Vagina (tissue), 2 donors: ENCODE data around the gene SNX21.

ENCODE experiments used
- POLR2A ChIP-seq, 2 donors: fragments of 450-650 bp; IDR thresholded peaks; one replicate each; pipeline ENCODE4 v1.6.1; 2017; ENCODE audit warnings: antibody characterized with exemption in 2 of 2, mild to moderate bottlenecking in 2 of 2, moderate library complexity in 2 of 2
- POLR2AphosphoS5 ChIP-seq, 2 donors: sonication (generic); formaldehyde crosslinking; IDR thresholded peaks; one replicate each; pipeline ENCODE4 v1.9.0; 2017; ENCODE audit warnings: antibody characterized with exemption in 2 of 2, mild to moderate bottlenecking in 2 of 2, low read depth in 1 of 2; ENCODE audit not compliant: insufficient read depth in 1 of 2
- TF ChIP-seq, protein P1 (sequence below), 3 experiments: fragments of 450-650 bp in 2 of 3; fragments of 200-600 bp in 1 of 3; sonication (generic) in 1 of 3; IDR thresholded peaks; one replicate each; pipeline ENCODE4 v1.5.1; 2017 to 2019; ENCODE audit warnings: antibody characterized with exemption in 3 of 3, mild to moderate bottlenecking in 2 of 3, moderate library complexity in 2 of 3

DNA sequence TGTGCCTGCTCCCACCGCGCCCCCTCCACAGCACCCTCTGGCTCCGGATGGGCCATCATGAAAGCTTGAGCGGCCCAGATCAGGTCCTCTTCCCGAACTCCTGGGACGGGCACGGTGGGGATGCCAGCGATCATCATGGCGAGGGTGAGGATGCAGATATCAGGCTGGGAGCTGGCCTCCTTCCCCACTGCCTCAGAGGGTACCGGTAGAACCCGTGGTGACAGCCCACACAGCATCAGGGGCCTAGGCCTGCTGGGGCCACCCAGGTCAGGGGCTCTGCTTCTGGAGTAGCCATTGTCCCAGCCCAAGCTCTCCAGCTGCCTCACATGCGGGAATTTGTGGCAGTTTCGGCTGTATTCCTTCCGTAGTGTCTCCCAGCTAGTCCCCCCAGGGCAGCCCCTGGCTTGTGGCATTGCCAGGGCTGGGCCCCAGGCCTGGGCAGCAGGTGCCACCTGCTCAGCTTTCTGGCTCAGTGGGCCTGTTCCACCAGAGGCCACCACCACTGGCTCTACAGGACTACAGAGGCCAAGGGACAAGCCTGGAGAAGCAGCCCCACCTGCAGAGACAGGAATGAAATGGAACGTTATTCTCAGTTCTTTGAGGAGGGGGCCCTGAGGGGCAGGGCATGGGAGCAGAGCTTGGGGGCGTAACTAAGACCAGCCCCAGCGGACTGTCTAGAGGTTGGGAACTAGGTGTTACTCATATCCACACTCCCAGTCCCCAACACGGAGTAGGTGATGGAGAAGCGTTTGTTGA is 53.2 kb downstream of the SNX21 start:
- TF ChIP-seq, protein P1, sequence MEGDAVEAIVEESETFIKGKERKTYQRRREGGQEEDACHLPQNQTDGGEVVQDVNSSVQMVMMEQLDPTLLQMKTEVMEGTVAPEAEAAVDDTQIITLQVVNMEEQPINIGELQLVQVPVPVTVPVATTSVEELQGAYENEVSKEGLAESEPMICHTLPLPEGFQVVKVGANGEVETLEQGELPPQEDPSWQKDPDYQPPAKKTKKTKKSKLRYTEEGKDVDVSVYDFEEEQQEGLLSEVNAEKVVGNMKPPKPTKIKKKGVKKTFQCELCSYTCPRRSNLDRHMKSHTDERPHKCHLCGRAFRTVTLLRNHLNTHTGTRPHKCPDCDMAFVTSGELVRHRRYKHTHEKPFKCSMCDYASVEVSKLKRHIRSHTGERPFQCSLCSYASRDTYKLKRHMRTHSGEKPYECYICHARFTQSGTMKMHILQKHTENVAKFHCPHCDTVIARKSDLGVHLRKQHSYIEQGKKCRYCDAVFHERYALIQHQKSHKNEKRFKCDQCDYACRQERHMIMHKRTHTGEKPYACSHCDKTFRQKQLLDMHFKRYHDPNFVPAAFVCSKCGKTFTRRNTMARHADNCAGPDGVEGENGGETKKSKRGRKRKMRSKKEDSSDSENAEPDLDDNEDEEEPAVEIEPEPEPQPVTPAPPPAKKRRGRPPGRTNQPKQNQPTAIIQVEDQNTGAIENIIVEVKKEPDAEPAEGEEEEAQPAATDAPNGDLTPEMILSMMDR (IDR thresholded peaks at IDR 0.05), result no peak
- TF ChIP-seq POLR2AphosphoS5 (IDR thresholded peaks at IDR 0.05; ENCODE audit: insufficient read depth in 1 of 2, low read depth in 1 of 2) (no peak), POLR2A (IDR thresholded peaks at IDR 0.05) (no peak)
